ENCODE measurements around the gene HSD11B2. TPM values are rescaled to one million over a fixed set of nuclear protein-coding genes. Genes with fewer than 3 reads are reported as not detected.

HSD11B2 gene
- total and polyA plus RNA-seq, 10 of the 15 experiments (the other 5 are each of a cell fraction or from before 2014, with no cell fraction given): 0.09 to 0.34 (median 0.21) TPM; not detected in 2

DNA sequence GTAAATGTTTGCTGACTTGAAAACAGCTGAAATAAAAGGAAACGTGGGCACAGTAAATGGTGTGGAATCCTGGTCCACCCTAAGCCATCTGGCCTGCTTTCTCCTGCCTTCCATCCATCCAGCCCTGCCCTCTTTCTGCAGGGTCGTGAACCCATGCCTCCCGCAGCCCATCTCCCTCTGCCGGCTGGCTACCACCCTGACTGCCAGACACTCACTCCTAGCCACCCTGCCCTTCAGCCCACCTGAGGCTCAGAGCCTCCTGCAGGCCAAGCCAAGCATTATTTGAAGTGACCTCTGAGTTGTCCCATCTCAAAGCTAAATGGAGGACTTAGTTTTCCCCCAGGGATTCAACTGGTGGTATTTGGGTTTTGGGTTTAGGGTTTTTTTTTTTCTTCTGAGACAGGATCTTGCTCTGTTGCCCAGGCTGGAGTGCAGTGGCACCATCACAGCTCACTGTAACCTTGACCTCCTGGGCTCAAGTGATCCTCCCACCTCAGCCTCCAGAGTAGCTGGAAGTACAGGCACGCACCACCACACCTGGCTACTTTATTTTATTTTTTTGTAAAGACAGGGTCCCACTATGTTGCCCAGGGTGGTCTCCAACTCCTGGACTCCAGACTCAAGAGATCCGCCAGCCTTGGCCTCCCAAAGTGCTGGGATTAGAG, 23.0 kb upstream of the HSD11B2 start (continued):
- TF ChIP-seq CREM (IDR thresholded peaks at IDR 0.05; ENCODE audit: low read depth) (no peak), CREB1 (IDR thresholded peaks at IDR 0.05; ENCODE audit: low read depth) (no peak), GATAD2B (conservative IDR thresholded peaks at IDR 0.05; ENCODE audit: low read depth) (no peak)

GRCh38 chr16:67409631-67410030, 21.3 kb upstream of the HSD11B2 start:
- H2AFZ ChIP-seq (ENCODE audit: control insufficient read depth, low read depth, low read length): no peak overlapping the region
- in situ Hi-C loops (cut with MboI) (loop anchor here (25.0 kb wide), 1 partner anchor 422 kb away; the partner anchor contains the start of gene CES4A), intact Hi-C loops (cut with micrococcal nuclease; ENCODE audit: unreplicated experiment) (no loop called here)
- ATAC-seq (no peak), FAIRE-seq (no peak), DNase-seq (ENCODE audit: low read depth, low spot score) (no peak)
- no peaks in the 10 kb centered on the region; a peak in 1 of 4 replicates for H3K27me3 ChIP-seq (replicated peaks in 1 of 2; ENCODE audit: control insufficient read depth in 2 of 2, insufficient read depth in 2 of 2, low read length in 1 of 2)
- no peak overlapping the region for H3K27ac ChIP-seq (ENCODE audit: control insufficient read depth, insufficient read depth)
- peaks cover 7% of the 10 kb centered on the region; the same call in 1 of the 2 replicates for H3K4me1 ChIP-seq (ENCODE audit: control insufficient read depth, insufficient read depth, low read length)
- no peaks in the 10 kb centered on the region for H4K20me1 ChIP-seq (ENCODE audit: control insufficient read depth, insufficient read depth)
- H3K4me2 ChIP-seq (ENCODE audit: control insufficient read depth, insufficient read depth): no peak overlapping the region
- no peak overlapping the region for H3K4me3 ChIP-seq
- BruUV-seq (replicated peaks): no TSS peak
- no peak overlapping the region for H3K9ac ChIP-seq (ENCODE audit: control insufficient read depth, insufficient read depth, low read length)
- POLR2A ChIA-PET: no interaction called here
- H3K79me2 ChIP-seq (ENCODE audit: control insufficient read depth, insufficient read depth, low read length): no peaks in the 10 kb centered on the region
- no peaks in the 10 kb centered on the region for H3K36me3 ChIP-seq (ENCODE audit: control insufficient read depth in 2 of 2, insufficient read depth in 2 of 2, low read length in 1 of 2)
- H3K9me3 ChIP-seq (replicated peaks; ENCODE audit: control insufficient read depth, insufficient read depth, low read length): no peaks in the 10 kb centered on the region
- SMC1A ChIA-PET (ENCODE audit: uncharacterized antibody, unreplicated experiment): no interaction called here
- CTCF ChIA-PET: no interaction called here
- RAD21 ChIA-PET (ENCODE audit: unreplicated experiment): no interaction called here
- 50% methylated on average over 8 of the region's 9 CpGs for WGBS (ENCODE audit: insufficient coverage, insufficient replicate concordance, low lambda C conversion rate, missing lambda C conversion rate)
- TF ChIP-seq SREBF1 (IDR thresholded peaks at IDR 0.05; ENCODE audit: low read length) (no peak), POU2F2 (IDR thresholded peaks at IDR 0.05; ENCODE audit: borderline replicate concordance, low read depth, low read length) (no peak), STAT3 (IDR thresholded peaks at IDR 0.05; ENCODE audit: low read depth, low read length) (no peak), RAD51 (IDR thresholded peaks at IDR 0.05) (no peak), PAX8 (IDR thresholded peaks at IDR 0.05) (no peak), SMC3 (IDR thresholded peaks at IDR 0.05; ENCODE audit: borderline replicate concordance, low read length) (no peak), CREM (IDR thresholded peaks at IDR 0.05; ENCODE audit: low read depth) (no peak), EGR1 (IDR thresholded peaks at IDR 0.05; ENCODE audit: borderline replicate concordance in 1 of 2, low read depth in 2 of 2, low read length in 2 of 2) (no peak), CHD4 (IDR thresholded peaks at IDR 0.05) (no peak), MEF2B (IDR thresholded peaks at IDR 0.05; ENCODE audit: partially characterized antibody, poor library complexity, severe bottlenecking) (no peak), MYB (IDR thresholded peaks at IDR 0.05; ENCODE audit: borderline replicate concordance, low read depth, low read length) (no peak), NR2F1 (conservative IDR thresholded peaks at IDR 0.05) (no peak)
- TF ChIP-seq, protein P1, sequence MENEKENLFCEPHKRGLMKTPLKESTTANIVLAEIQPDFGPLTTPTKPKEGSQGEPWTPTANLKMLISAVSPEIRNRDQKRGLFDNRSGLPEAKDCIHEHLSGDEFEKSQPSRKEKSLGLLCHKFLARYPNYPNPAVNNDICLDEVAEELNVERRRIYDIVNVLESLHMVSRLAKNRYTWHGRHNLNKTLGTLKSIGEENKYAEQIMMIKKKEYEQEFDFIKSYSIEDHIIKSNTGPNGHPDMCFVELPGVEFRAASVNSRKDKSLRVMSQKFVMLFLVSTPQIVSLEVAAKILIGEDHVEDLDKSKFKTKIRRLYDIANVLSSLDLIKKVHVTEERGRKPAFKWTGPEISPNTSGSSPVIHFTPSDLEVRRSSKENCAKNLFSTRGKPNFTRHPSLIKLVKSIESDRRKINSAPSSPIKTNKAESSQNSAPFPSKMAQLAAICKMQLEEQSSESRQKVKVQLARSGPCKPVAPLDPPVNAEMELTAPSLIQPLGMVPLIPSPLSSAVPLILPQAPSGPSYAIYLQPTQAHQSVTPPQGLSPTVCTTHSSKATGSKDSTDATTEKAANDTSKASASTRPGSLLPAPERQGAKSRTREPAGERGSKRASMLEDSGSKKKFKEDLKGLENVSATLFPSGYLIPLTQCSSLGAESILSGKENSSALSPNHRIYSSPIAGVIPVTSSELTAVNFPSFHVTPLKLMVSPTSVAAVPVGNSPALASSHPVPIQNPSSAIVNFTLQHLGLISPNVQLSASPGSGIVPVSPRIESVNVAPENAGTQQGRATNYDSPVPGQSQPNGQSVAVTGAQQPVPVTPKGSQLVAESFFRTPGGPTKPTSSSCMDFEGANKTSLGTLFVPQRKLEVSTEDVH (IDR thresholded peaks at IDR 0.05; ENCODE audit: low read depth, partially characterized antibody): no peak
- TF ChIP-seq, protein P2, sequence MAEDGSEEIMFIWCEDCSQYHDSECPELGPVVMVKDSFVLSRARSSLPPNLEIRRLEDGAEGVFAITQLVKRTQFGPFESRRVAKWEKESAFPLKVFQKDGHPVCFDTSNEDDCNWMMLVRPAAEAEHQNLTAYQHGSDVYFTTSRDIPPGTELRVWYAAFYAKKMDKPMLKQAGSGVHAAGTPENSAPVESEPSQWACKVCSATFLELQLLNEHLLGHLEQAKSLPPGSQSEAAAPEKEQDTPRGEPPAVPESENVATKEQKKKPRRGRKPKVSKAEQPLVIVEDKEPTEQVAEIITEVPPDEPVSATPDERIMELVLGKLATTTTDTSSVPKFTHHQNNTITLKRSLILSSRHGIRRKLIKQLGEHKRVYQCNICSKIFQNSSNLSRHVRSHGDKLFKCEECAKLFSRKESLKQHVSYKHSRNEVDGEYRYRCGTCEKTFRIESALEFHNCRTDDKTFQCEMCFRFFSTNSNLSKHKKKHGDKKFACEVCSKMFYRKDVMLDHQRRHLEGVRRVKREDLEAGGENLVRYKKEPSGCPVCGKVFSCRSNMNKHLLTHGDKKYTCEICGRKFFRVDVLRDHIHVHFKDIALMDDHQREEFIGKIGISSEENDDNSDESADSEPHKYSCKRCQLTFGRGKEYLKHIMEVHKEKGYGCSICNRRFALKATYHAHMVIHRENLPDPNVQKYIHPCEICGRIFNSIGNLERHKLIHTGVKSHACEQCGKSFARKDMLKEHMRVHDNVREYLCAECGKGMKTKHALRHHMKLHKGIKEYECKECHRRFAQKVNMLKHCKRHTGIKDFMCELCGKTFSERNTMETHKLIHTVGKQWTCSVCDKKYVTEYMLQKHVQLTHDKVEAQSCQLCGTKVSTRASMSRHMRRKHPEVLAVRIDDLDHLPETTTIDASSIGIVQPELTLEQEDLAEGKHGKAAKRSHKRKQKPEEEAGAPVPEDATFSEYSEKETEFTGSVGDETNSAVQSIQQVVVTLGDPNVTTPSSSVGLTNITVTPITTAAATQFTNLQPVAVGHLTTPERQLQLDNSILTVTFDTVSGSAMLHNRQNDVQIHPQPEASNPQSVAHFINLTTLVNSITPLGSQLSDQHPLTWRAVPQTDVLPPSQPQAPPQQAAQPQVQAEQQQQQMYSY (CRISPR knock-in tag; IDR thresholded peaks at IDR 0.05): no peak
